Activated CD8-positive, alpha-beta T cell treated with anti-CD3 and anti-CD28 coated beads for 36 hours (primary cell): Measurements from ENCODE around the gene KIF21A. TPM values are rescaled to one million over a fixed set of nuclear protein-coding genes. Genes with fewer than 3 reads are reported as not detected.

Experiments used
- ATAC-seq: fragments of 200-7000 bp; cut with Tn5 transposase; one replicate; pipeline ENCODE4 v1.10.0; 2021; ENCODE audit warnings: mild to moderate bottlenecking, moderate library complexity
- CTCF ChIA-PET: fragments of 350-600 bp; sonication (Branson Sonifier 250); formaldehyde crosslinking; loops from one replicate; lab custom pipeline; 2021; ENCODE audit warnings: antibody characterized with exemption; lab: Charles Lee
- POLR2A ChIA-PET: fragments of 350-600 bp; sonication (Branson Sonifier 250); formaldehyde crosslinking; loops from one replicate; lab custom pipeline; 2021; ENCODE audit warnings: antibody characterized with exemption; lab: Charles Lee
- DNase-seq: peaks from one replicate; pipeline ENCODE4 v3.0.0-alpha.2; 2020
- H3K27ac Mint-ChIP-seq: one replicate; pipeline ENCODE4 v1.8.0; 2021; ENCODE audit warnings: mild to moderate bottlenecking, mixed read lengths
- H3K27me3 Mint-ChIP-seq: one replicate; pipeline ENCODE4 v1.8.0; 2021; ENCODE audit warnings: mixed read lengths
- H3K36me3 Mint-ChIP-seq: one replicate; pipeline ENCODE4 v1.8.0; 2021; ENCODE audit warnings: low read depth, mixed read lengths
- H3K4me1 Mint-ChIP-seq: one replicate; pipeline ENCODE4 v1.8.0; 2021; ENCODE audit warnings: low read depth, mixed read lengths
- H3K4me3 Mint-ChIP-seq: one replicate; pipeline ENCODE4 v1.8.0; 2021; ENCODE audit warnings: mild to moderate bottlenecking, moderate library complexity, mixed read lengths
- H3K9me3 Mint-ChIP-seq: one replicate; pipeline ENCODE4 v1.8.0; 2021; ENCODE audit warnings: mixed read lengths
- CTCF ChIP-seq: fragments of 200-600 bp; IDR thresholded peaks from one replicate; pipeline ENCODE4 v1.8.0; 2022; ENCODE audit warnings: antibody characterized with exemption, mild to moderate bottlenecking
- intact Hi-C: fragments of 100-400 bp; cut with micrococcal nuclease; formaldehyde crosslinking; loops from one replicate; pipeline ENCODE4 v1.10.0; 2022
- total RNA-seq, 2 experiments: library from RNA; stranded (reverse); gene quantifications; one replicate each; pipeline ENCODE4 v1.2.3, GENCODE V29; 2021

Gene KIF21A
- total RNA-seq, 2 experiments from 2014 or later: 18.0 to 20.0 TPM

GRCh38 chr12:39440101-39440500, 2.8 kb downstream of the KIF21A start:
- Mint-ChIP-seq H3K4me1 (peaks cover 20% of the 10 kb centered on the region), H3K27me3 (peaks cover 4% of the 10 kb centered on the region), H3K9me3 (no peaks in the 10 kb centered on the region), H3K4me3 (no peak overlapping the region), H3K36me3 (peaks cover 2% of the 10 kb centered on the region), H3K27ac (no peak overlapping the region)
- CTCF ChIA-PET: interaction anchor here (2.1 kb wide), 1 partner anchor 64 kb away, joined by 4 read pairs; no protein-coding TSS in a partner anchor
- ATAC-seq: no peak
- POLR2A ChIA-PET: interaction anchor here (1.0 kb wide), 1 partner anchor 12 kb away, joined by 4 read pairs; no protein-coding TSS in a partner anchor
- no peak for TF ChIP-seq CTCF
- intact Hi-C loops: loop anchor here (10.0 kb wide), 1 partner anchor 125 kb away; no protein-coding TSS in a partner anchor
- DNase-seq: no peak

GRCh38 chr12:39435531-39435930, 7.4 kb downstream of the KIF21A start:
- no peak for TF ChIP-seq CTCF
- intact Hi-C loops: no loop called here
- POLR2A ChIA-PET: no interaction called here
- Mint-ChIP-seq H3K4me1 (peaks cover 3% of the 10 kb centered on the region), H3K4me3 (no peak overlapping the region), H3K36me3 (no peaks in the 10 kb centered on the region), H3K27ac (no peak overlapping the region), H3K9me3 (no peaks in the 10 kb centered on the region), H3K27me3 (peaks cover 2% of the 10 kb centered on the region)
- DNase-seq: no peak
- CTCF ChIA-PET: interaction anchor here (0.9 kb wide), 1 partner anchor 10 kb away, joined by 3 read pairs; no protein-coding TSS in a partner anchor
- no peak for ATAC-seq

GRCh38 chr12:39431797-39432196, 11.1 kb downstream of the KIF21A start:
- no peak for TF ChIP-seq CTCF
- H3K27ac Mint-ChIP-seq: no peak overlapping the region
- no peaks in the 10 kb centered on the region for H3K9me3 Mint-ChIP-seq
- no peak overlapping the region for H3K4me3 Mint-ChIP-seq
- no peaks in the 10 kb centered on the region for H3K27me3 Mint-ChIP-seq
- DNase-seq: no peak
- POLR2A ChIA-PET: no interaction called here
- ATAC-seq: no peak
- CTCF ChIA-PET: no interaction called here
- intact Hi-C loops: no loop called here
- no peaks in the 10 kb centered on the region for H3K36me3 Mint-ChIP-seq
- H3K4me1 Mint-ChIP-seq: no peaks in the 10 kb centered on the region

GRCh38 chr12:39431002-39431796, 11.7 kb downstream of the KIF21A start:
- TF ChIP-seq CTCF: no peak
- no peaks in the 10 kb centered on the region for H3K4me1 Mint-ChIP-seq
- H3K27me3 Mint-ChIP-seq: no peaks in the 10 kb centered on the region
- no peak overlapping the region for H3K4me3 Mint-ChIP-seq
- DNase-seq: no peak
- ATAC-seq: no peak
- POLR2A ChIA-PET: no interaction called here
- intact Hi-C loops: no loop called here
- H3K36me3 Mint-ChIP-seq: no peaks in the 10 kb centered on the region
- H3K9me3 Mint-ChIP-seq: no peaks in the 10 kb centered on the region
- no peak overlapping the region for H3K27ac Mint-ChIP-seq
- CTCF ChIA-PET: no interaction called here

- no peak for ATAC-seq
- TF ChIP-seq CTCF: no peak
- H3K36me3 Mint-ChIP-seq: no peaks in the 10 kb centered on the region
- CTCF ChIA-PET: no interaction called here
- no peak overlapping the region for H3K27ac Mint-ChIP-seq
- intact Hi-C loops: no loop called here
- H3K4me3 Mint-ChIP-seq: no peak overlapping the region
- no peaks in the 10 kb centered on the region for H3K9me3 Mint-ChIP-seq
- no peaks in the 10 kb centered on the region for H3K4me1 Mint-ChIP-seq
- POLR2A ChIA-PET: no interaction called here
- H3K27me3 Mint-ChIP-seq: no peaks in the 10 kb centered on the region
- DNase-seq: no peak
Measured at GRCh38 chr12:39429809-39430208, 13.1 kb downstream of the KIF21A start.
